ENCODE data around the gene ELP6. TPM values are rescaled to one million over a fixed set of nuclear protein-coding genes. Genes with fewer than 3 reads are reported as not detected.

ELP6 gene
- total and polyA plus RNA-seq, 9 of the 15 experiments (the other 6 are each of a cell fraction or from before 2014, with no cell fraction given): 76.9 to 198 (median 83.3) TPM

GRCh38 chr3:47533996-47534454 is 20.5 kb upstream of the ELP6 start (continued):
- TF ChIP-seq, protein P1, sequence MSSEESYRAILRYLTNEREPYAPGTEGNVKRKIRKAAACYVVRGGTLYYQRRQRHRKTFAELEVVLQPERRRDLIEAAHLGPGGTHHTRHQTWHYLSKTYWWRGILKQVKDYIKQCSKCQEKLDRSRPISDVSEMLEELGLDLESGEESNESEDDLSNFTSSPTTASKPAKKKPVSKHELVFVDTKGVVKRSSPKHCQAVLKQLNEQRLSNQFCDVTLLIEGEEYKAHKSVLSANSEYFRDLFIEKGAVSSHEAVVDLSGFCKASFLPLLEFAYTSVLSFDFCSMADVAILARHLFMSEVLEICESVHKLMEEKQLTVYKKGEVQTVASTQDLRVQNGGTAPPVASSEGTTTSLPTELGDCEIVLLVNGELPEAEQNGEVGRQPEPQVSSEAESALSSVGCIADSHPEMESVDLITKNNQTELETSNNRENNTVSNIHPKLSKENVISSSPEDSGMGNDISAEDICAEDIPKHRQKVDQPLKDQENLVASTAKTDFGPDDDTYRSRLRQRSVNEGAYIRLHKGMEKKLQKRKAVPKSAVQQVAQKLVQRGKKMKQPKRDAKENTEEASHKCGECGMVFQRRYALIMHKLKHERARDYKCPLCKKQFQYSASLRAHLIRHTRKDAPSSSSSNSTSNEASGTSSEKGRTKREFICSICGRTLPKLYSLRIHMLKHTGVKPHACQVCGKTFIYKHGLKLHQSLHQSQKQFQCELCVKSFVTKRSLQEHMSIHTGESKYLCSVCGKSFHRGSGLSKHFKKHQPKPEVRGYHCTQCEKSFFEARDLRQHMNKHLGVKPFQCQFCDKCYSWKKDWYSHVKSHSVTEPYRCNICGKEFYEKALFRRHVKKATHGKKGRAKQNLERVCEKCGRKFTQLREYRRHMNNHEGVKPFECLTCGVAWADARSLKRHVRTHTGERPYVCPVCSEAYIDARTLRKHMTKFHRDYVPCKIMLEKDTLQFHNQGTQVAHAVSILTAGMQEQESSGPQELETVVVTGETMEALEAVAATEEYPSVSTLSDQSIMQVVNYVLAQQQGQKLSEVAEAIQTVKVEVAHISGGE (CRISPR knock-in tag; IDR thresholded peaks at IDR 0.05): no peak
- TF ChIP-seq XRCC3 (IDR thresholded peaks at IDR 0.05) (no peak), RHOXF2B (CRISPR knock-in tag; conservative IDR thresholded peaks at IDR 0.05) (no peak), TRIM24 (IDR thresholded peaks at IDR 0.05) (peak; percentile 66 to 86), POLR2A (conservative IDR thresholded peaks at IDR 0.05) (no peak), POLR2AphosphoS5 (IDR thresholded peaks at IDR 0.05; ENCODE audit: control insufficient read depth, insufficient read depth, low read depth, low read length) (peak; percentile 71), STAT6 (CRISPR knock-in tag; IDR thresholded peaks at IDR 0.05) (no peak), TBP (optimal IDR thresholded peaks at IDR 0.05; ENCODE audit: low read depth, low read length) (no peak), MED1 (CRISPR knock-in tag; IDR thresholded peaks at IDR 0.05; ENCODE audit: borderline replicate concordance) (no peak), GABPB2 (CRISPR knock-in tag; conservative IDR thresholded peaks at IDR 0.05) (no peak), ZNF77 (CRISPR knock-in tag; IDR thresholded peaks at IDR 0.05) (no peak), BRCA1 (IDR thresholded peaks at IDR 0.05) (no peak), BRCA1 (CRISPR knock-in tag; IDR thresholded peaks at IDR 0.05) (no peak), ZBTB7A (IDR thresholded peaks at IDR 0.05; ENCODE audit: borderline replicate concordance, control insufficient read depth, low read depth, low read length) (no peak)
- TF ChIP-seq, protein P2, sequence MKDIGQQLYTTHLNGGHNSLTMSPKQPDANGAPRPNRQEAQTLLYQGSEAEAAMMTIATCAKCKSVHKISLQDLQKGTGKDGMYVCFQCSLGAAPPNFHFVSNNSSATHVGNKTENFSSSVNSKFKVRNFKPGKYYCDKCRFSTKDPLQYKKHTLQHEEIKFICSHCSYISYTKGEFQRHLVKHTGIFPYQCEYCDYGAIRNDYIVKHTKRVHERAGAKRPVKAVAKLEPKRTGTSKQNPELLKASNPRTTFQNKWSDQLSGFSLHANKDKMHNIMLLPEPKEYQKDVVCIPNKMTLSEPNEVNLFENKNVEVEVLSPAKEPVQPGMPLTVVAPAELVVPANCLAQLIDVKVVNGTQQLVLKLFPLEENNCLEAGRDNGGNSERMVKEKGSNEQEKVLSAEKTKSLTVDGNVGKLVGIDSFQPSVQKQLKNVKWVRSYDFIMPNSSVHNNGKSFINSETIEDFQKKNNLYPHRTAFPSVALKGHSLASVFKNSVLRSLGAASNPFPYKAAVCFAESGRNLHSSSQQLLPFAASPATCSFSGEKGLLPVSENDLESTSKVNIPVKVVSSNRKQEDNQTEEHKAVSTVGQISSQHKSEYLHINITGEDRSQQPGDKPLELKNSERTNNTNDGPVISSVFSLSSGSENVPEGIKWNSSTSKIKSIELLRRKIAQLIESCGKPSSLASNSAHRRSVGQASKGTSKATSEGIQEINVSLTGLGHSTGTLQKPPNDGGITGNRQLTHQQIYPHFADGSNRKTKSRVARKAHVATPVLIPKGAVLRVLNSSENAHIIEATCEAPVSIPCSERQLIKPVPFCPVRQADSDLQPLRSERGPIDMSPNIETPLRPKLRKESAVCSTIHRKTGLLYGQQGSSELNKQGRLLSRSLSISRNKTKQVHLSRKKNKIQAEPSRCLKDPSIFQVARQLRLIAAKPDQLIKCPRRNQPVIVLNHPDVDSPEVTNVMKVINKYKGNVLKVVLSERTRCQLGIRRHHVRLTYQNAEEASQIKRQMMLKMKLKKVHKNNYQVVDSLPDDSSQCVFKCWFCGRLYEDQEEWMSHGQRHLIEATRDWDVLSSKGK (CRISPR knock-in tag; IDR thresholded peaks at IDR 0.05): no peak
- TF ChIP-seq, protein P3, sequence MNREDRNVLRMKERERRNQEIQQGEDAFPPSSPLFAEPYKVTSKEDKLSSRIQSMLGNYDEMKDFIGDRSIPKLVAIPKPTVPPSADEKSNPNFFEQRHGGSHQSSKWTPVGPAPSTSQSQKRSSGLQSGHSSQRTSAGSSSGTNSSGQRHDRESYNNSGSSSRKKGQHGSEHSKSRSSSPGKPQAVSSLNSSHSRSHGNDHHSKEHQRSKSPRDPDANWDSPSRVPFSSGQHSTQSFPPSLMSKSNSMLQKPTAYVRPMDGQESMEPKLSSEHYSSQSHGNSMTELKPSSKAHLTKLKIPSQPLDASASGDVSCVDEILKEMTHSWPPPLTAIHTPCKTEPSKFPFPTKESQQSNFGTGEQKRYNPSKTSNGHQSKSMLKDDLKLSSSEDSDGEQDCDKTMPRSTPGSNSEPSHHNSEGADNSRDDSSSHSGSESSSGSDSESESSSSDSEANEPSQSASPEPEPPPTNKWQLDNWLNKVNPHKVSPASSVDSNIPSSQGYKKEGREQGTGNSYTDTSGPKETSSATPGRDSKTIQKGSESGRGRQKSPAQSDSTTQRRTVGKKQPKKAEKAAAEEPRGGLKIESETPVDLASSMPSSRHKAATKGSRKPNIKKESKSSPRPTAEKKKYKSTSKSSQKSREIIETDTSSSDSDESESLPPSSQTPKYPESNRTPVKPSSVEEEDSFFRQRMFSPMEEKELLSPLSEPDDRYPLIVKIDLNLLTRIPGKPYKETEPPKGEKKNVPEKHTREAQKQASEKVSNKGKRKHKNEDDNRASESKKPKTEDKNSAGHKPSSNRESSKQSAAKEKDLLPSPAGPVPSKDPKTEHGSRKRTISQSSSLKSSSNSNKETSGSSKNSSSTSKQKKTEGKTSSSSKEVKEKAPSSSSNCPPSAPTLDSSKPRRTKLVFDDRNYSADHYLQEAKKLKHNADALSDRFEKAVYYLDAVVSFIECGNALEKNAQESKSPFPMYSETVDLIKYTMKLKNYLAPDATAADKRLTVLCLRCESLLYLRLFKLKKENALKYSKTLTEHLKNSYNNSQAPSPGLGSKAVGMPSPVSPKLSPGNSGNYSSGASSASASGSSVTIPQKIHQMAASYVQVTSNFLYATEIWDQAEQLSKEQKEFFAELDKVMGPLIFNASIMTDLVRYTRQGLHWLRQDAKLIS (CRISPR knock-in tag; IDR thresholded peaks at IDR 0.05): no peak
